H1 (cell line): ENCODE measurements around the gene CDH26. TPM values are rescaled to one million over a fixed set of nuclear protein-coding genes. Genes with fewer than 3 reads are reported as not detected.

Experiments used
- CHD7 ChIP-seq: fragments of 300-600 bp; sonication (generic); IDR thresholded peaks from 2 replicates; pipeline ENCODE4 v1.7.1; 2012; ENCODE audit warnings: low read length, moderate library complexity, mild to moderate bottlenecking, inconsistent platforms; ENCODE audit not compliant: insufficient replicate concordance
- KDM5A ChIP-seq: fragments of 200-600 bp; IDR thresholded peaks from 2 replicates; pipeline ENCODE4 v1.7.1; 2012; ENCODE audit warnings: mild to moderate bottlenecking, low read length, inconsistent platforms, mixed read lengths
- polyA plus RNA-seq, 7 experiments: library from polyadenylated mRNA; depleted of rRNA in 3 of 7; stranded (reverse) in 5 of 7; unstranded in 2 of 7; fragments of >200 nt in 5 of 7; fragments of 200-250 nt in 2 of 7; gene quantifications; 1 replicate in 5 of 7; 2 replicates in 1 of 7; 4 replicates in 1 of 7; pipeline versions ENCODE4 v1.2.1 to v1.2.3, GENCODE V29; 2011 to 2013; ENCODE audit warnings: missing spikeins in 2 of 7, mixed read lengths in 2 of 7
- total RNA-seq: library from RNA; stranded (reverse); fragmentation: NEBNext Ultra II Directional; extraction: Animal tissue kit (Norgen Biotek cat#: 25700); gene quantifications from 2 replicates; pipeline ENCODE4 v1.2.1, GENCODE V29; 2021

CDH26 gene
- total and polyA plus RNA-seq, 2 of the 8 experiments (the other 6 are each of a cell fraction or from before 2014, with no cell fraction given), result 1.5 to 1.7 TPM

- TF ChIP-seq CHD7, result no peak
- no peak for TF ChIP-seq KDM5A
Observed at GRCh38 chr20:60036346-60036745, 78.1 kb downstream of the CDH26 start (continued).
